HCEC 1CT (cell line): ENCODE measurements around the gene PINLYP.

Source experiments
- DNase-seq: peaks from one replicate; pipeline ENCODE4 v3.0.0-alpha.2; 2017

Gene PINLYP

GRCh38 chr19:43607238-43608205 is 31.9 kb downstream of the PINLYP start:
- DNase-seq = no peak

GRCh38 chr19:43609872-43610271 is 34.3 kb downstream of the PINLYP start:
- no peak for DNase-seq

- no peak for DNase-seq
Measured at GRCh38 chr19:43610493-43610892, 34.9 kb downstream of the PINLYP start.

GRCh38 chr19:43611788-43612187 is 36.2 kb downstream of the PINLYP start, which contains the start of gene SRRM5:
TSS of gene SRRM5 (plus strand) at chr19:43612088. CDS start at chr19:43612122, 34 bp downstream.
- no peak for DNase-seq

GRCh38 chr19:43612374-43612773 is 36.8 kb downstream of the PINLYP start:
- DNase-seq = no peak

GRCh38 chr19:43616306-43616705 is 40.7 kb downstream of the PINLYP start:
- no peak for DNase-seq

GRCh38 chr19:43616954-43617353 is 41.4 kb downstream of the PINLYP start:
- DNase-seq = no peak

GRCh38 chr19:43618921-43619261 is 43.3 kb downstream of the PINLYP start:
- DNase-seq = peak; percentile 29

GRCh38 chr19:43619262-43620060 is 43.9 kb downstream of the PINLYP start, which contains the start of gene ZNF428:
TSS of gene ZNF428 (minus strand) at chr19:43619629. CDS start at chr19:43614304, 5,325 bp downstream.
- DNase-seq = peak; percentile 79

- DNase-seq = no peak
Measured at GRCh38 chr19:43620061-43621001, 44.7 kb downstream of the PINLYP start.

GRCh38 chr19:43622070-43622469 is 46.5 kb downstream of the PINLYP start:
- DNase-seq = no peak

GRCh38 chr19:43622956-43623355 is 47.4 kb downstream of the PINLYP start:
- DNase-seq = no peak

GRCh38 chr19:43623889-43624670 is 48.5 kb downstream of the PINLYP start:
- DNase-seq = no peak

- DNase-seq = no peak
Measured at GRCh38 chr19:43624933-43625332, 49.3 kb downstream of the PINLYP start.

- DNase-seq = no peak
Measured at GRCh38 chr19:43625918-43626579, 50.4 kb downstream of the PINLYP start.

GRCh38 chr19:43626838-43627237 is 51.2 kb downstream of the PINLYP start:
- no peak for DNase-seq

GRCh38 chr19:43628646-43629326 is 53.2 kb downstream of the PINLYP start:
- DNase-seq = no peak

- DNase-seq = no peak
Measured at GRCh38 chr19:43631491-43631890, 55.9 kb downstream of the PINLYP start.
